ENCODE results near the gene ATAD3B. TPM values are rescaled to one million over a fixed set of nuclear protein-coding genes. Genes with fewer than 3 reads are reported as not detected.

The ATAD3B gene
- polyA plus RNA-seq, 2 of the 4 experiments (the other 2 are of a cell fraction) = 0.21 to 0.99 TPM

GRCh38 chr1:1542766-1543705, 71.5 kb downstream of the ATAD3B start:
- no peak overlapping the region for H3K4me3 ChIP-seq
- H3K4me1 ChIP-seq = no peaks in the 10 kb centered on the region
- DNase-seq (ENCODE audit: low read depth in 1 of 2, low spot score in 1 of 2) = no peak
- 91% methylated on average over 27 of the region's 45 CpGs for WGBS (ENCODE audit: missing lambda C conversion rate)
- H3K27ac ChIP-seq = no peak overlapping the region
- ChIA-PET CTCF (interaction anchor here (1.1 to 2.0 kb wide), 2 partner anchors 8 to 14 kb away, joined by 3 to 10 read pairs; no protein-coding TSS in a partner anchor), POLR2A (no interaction called here)
- no peaks in the 10 kb centered on the region for H3K9me3 ChIP-seq
- TF ChIP-seq PBX3 (IDR thresholded peaks at IDR 0.05) (no peak), POLR2AphosphoS2 (conservative IDR thresholded peaks at IDR 0.05; ENCODE audit: low read length) (no peak), NFE2L2 (conservative IDR thresholded peaks at IDR 0.05; ENCODE audit: low read length) (no peak), CBX8 (IDR thresholded peaks at IDR 0.05) (no peak), REST (IDR thresholded peaks at IDR 0.05) (no peak), POLR2A (IDR thresholded peaks at IDR 0.05; ENCODE audit: low read length) (no peak), HEYL (CRISPR knock-in tag; IDR thresholded peaks at IDR 0.05) (no peak), GATA3 (IDR thresholded peaks at IDR 0.05; ENCODE audit: borderline replicate concordance) (no peak)
- TF ChIP-seq, protein P1, sequence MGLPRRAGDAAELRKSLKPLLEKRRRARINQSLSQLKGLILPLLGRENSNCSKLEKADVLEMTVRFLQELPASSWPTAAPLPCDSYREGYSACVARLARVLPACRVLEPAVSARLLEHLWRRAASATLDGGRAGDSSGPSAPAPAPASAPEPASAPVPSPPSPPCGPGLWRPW (IDR thresholded peaks at IDR 0.05) = no peak
- H3K4me2 ChIP-seq = no peak overlapping the region
- ATAC-seq = no peak
- no peak for FAIRE-seq

DNA sequence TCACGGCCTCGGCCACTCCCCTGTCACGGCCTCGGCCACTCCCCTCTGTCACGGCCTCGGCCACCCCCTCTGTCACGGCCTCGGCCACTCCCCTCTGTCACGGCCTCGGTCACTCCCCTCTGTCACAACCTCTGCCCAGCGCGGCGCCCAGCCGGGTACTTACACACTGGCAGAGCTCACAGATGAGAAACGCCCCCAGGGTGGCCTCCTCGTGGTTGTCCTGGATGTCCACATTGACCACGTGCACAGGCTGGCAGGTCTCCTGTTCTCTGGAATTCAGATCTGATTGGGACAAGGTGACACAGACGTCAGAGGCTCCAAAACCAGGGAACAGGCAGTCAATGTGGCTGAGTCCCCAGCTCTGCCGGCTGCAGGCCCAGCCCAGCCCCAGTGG, 72.1 kb downstream of the ATAD3B start:
- 85% methylated on average over 4 of the region's 19 CpGs for WGBS (ENCODE audit: missing lambda C conversion rate)

DNA sequence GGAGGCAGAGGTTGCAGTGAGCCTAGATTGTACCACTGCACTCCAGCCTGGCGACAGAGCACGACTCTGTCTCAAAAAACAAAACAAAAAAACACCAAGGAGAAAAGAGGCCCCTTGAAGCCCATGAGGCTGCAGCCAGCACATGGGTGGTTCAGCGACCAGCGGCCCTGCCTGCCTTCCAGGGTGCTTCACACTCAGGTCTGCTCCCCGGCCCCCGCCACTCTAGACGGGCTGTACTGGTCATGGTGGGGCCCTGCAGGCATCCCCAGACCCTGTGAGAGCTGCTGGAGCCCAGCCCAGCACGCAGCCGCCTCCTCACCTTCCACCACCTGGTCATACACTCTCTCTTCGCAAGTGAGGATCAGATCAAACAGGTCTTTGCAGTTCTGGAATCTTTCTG, 73.0 kb downstream of the ATAD3B start:
- no peaks in the 10 kb centered on the region for H3K9me3 ChIP-seq
- H3K4me1 ChIP-seq = no peaks in the 10 kb centered on the region
- WGBS (ENCODE audit: missing lambda C conversion rate) = 95% methylated on average over 10 of the region's 10 CpGs
- ATAC-seq (no peak), FAIRE-seq (no peak), DNase-seq (ENCODE audit: low read depth in 1 of 2, low spot score in 1 of 2) (no peak)
- H3K4me2 ChIP-seq = no peak overlapping the region
- H3K27ac ChIP-seq = no peak overlapping the region
- no peak for TF ChIP-seq HEYL (CRISPR knock-in tag; IDR thresholded peaks at IDR 0.05)
- ChIA-PET POLR2A (no interaction called here), CTCF (interaction anchor here (0.8 kb wide), 1 partner anchor 10 kb away, joined by 3 read pairs; no protein-coding TSS in a partner anchor)
- H3K4me3 ChIP-seq = no peak overlapping the region

More for the DNA sequence above, 72.1 kb downstream of the ATAD3B start:
- CTCF ChIA-PET = no interaction called here
- Histone ChIP-seq H3K9me3 (no peaks in the 10 kb centered on the region), H3K4me3 (no peak overlapping the region), H3K4me1 (no peaks in the 10 kb centered on the region), H3K27ac (no peak overlapping the region), H3K4me2 (no peak overlapping the region)
- POLR2A ChIA-PET = no interaction called here
- ATAC-seq = no peak
- DNase-seq (ENCODE audit: low read depth in 1 of 2, low spot score in 1 of 2) = no peak
- TF ChIP-seq ZC3H11A (IDR thresholded peaks at IDR 0.05) (no peak), CHD4 (IDR thresholded peaks at IDR 0.05; ENCODE audit: borderline replicate concordance) (no peak), MYC (IDR thresholded peaks at IDR 0.05; ENCODE audit: borderline replicate concordance, low read length) (no peak)
- FAIRE-seq = no peak

Other genes starting within 250 kb of the ATAD3B start
- 38.7 and 58.3 TPM in 2 replicates for gene SDF4, start 239.8 kb upstream of the ATAD3B start, polyA plus RNA-seq (2011; rRNA removed)
- gene SDF4, start 239.8 kb upstream of the ATAD3B start, polyA plus RNA-seq (2017; fragmentation: RNase III; extraction: RNeasy Plus Mini Kit Qiagen cat#74134 plus additional on column Dnase treatment) = 94.8 to 103 TPM (median 97.4 TPM) in 3 replicates
- 9.2 and 12.5 TPM in 2 replicates for gene B3GALT6, start 239.5 kb upstream of the ATAD3B start, polyA plus RNA-seq (2011; rRNA removed)
- 11.5 to 12.9 TPM (median 12.1 TPM) in 3 replicates for gene B3GALT6, start 239.5 kb upstream of the ATAD3B start, polyA plus RNA-seq (2017; fragmentation: RNase III; extraction: RNeasy Plus Mini Kit Qiagen cat#74134 plus additional on column Dnase treatment)
- 0.46 and 0.47 TPM in 2 replicates for gene C1QTNF12, start 225.0 kb upstream of the ATAD3B start, polyA plus RNA-seq (2011; rRNA removed)
- gene C1QTNF12, start 225.0 kb upstream of the ATAD3B start, polyA plus RNA-seq (2017; fragmentation: RNase III; extraction: RNeasy Plus Mini Kit Qiagen cat#74134 plus additional on column Dnase treatment) = 0.76 to 0.98 TPM (median 0.83 TPM) in 3 replicates
- gene UBE2J2, start 197.9 kb upstream of the ATAD3B start, polyA plus RNA-seq (2011; rRNA removed) = 18.0 and 21.2 TPM in 2 replicates
- 35.2 to 38.0 TPM (median 36.2 TPM) in 3 replicates for gene UBE2J2, start 197.9 kb upstream of the ATAD3B start, polyA plus RNA-seq (2017; fragmentation: RNase III; extraction: RNeasy Plus Mini Kit Qiagen cat#74134 plus additional on column Dnase treatment)
- gene SCNN1D, start 191.3 kb upstream of the ATAD3B start, polyA plus RNA-seq (2011; rRNA removed) = 0.52 and 0.80 TPM in 2 replicates
- gene SCNN1D, start 191.3 kb upstream of the ATAD3B start, polyA plus RNA-seq (2017; fragmentation: RNase III; extraction: RNeasy Plus Mini Kit Qiagen cat#74134 plus additional on column Dnase treatment) = 1.7 to 3.5 TPM (median 1.8 TPM) in 3 replicates
- gene ACAP3, start 163.8 kb upstream of the ATAD3B start, polyA plus RNA-seq (2011; rRNA removed) = 6.6 and 7.5 TPM in 2 replicates
- gene ACAP3, start 163.8 kb upstream of the ATAD3B start, polyA plus RNA-seq (2017; fragmentation: RNase III; extraction: RNeasy Plus Mini Kit Qiagen cat#74134 plus additional on column Dnase treatment) = 19.7 to 24.2 TPM (median 24.2 TPM) in 3 replicates
- gene PUSL1, start 163.2 kb upstream of the ATAD3B start, polyA plus RNA-seq (2011; rRNA removed) = 6.2 and 7.4 TPM in 2 replicates
- 14.1 to 15.0 TPM (median 14.6 TPM) in 3 replicates for gene PUSL1, start 163.2 kb upstream of the ATAD3B start, polyA plus RNA-seq (2017; fragmentation: RNase III; extraction: RNeasy Plus Mini Kit Qiagen cat#74134 plus additional on column Dnase treatment)
- gene INTS11, start 147.1 kb upstream of the ATAD3B start, polyA plus RNA-seq (2011; rRNA removed) = 41.9 and 44.3 TPM in 2 replicates
- gene INTS11, start 147.1 kb upstream of the ATAD3B start, polyA plus RNA-seq (2017; fragmentation: RNase III; extraction: RNeasy Plus Mini Kit Qiagen cat#74134 plus additional on column Dnase treatment) = 62.9 to 71.2 TPM (median 62.9 TPM) in 3 replicates
- gene CPTP, start 147.0 kb upstream of the ATAD3B start, polyA plus RNA-seq (2011; rRNA removed) = 3.9 and 4.3 TPM in 2 replicates
- 10.2 to 11.9 TPM (median 10.7 TPM) in 3 replicates for gene CPTP, start 147.0 kb upstream of the ATAD3B start, polyA plus RNA-seq (2017; fragmentation: RNase III; extraction: RNeasy Plus Mini Kit Qiagen cat#74134 plus additional on column Dnase treatment)
- gene TAS1R3, start 140.5 kb upstream of the ATAD3B start, polyA plus RNA-seq (2011; rRNA removed) = 0.05 and 0.07 TPM in 2 replicates
- 0.14 to 0.24 TPM (median 0.15 TPM) in 3 replicates for gene TAS1R3, start 140.5 kb upstream of the ATAD3B start, polyA plus RNA-seq (2017; fragmentation: RNase III; extraction: RNeasy Plus Mini Kit Qiagen cat#74134 plus additional on column Dnase treatment)
- gene DVL1, start 122.3 kb upstream of the ATAD3B start, polyA plus RNA-seq (2011; rRNA removed) = 11.3 and 12.1 TPM in 2 replicates
- 42.7 to 48.3 TPM (median 43.9 TPM) in 3 replicates for gene DVL1, start 122.3 kb upstream of the ATAD3B start, polyA plus RNA-seq (2017; fragmentation: RNase III; extraction: RNeasy Plus Mini Kit Qiagen cat#74134 plus additional on column Dnase treatment)
- gene MXRA8, start 113.2 kb upstream of the ATAD3B start, polyA plus RNA-seq (2011; rRNA removed) = 0.07 and 0.12 TPM in 2 replicates
- 0.09 to 0.22 TPM (median 0.13 TPM) in 3 replicates for gene MXRA8, start 113.2 kb upstream of the ATAD3B start, polyA plus RNA-seq (2017; fragmentation: RNase III; extraction: RNeasy Plus Mini Kit Qiagen cat#74134 plus additional on column Dnase treatment)
- gene AURKAIP1, start 96.6 kb upstream of the ATAD3B start, polyA plus RNA-seq (2011; rRNA removed) = 49.8 and 62.0 TPM in 2 replicates
- gene AURKAIP1, start 96.6 kb upstream of the ATAD3B start, polyA plus RNA-seq (2017; fragmentation: RNase III; extraction: RNeasy Plus Mini Kit Qiagen cat#74134 plus additional on column Dnase treatment) = 97.2 to 102 TPM (median 97.9 TPM) in 3 replicates
- gene CCNL2, start 72.4 kb upstream of the ATAD3B start, polyA plus RNA-seq (2011; rRNA removed) = 111 TPM in 2 replicates
- 80.3 to 93.3 TPM (median 85.5 TPM) in 3 replicates for gene CCNL2, start 72.4 kb upstream of the ATAD3B start, polyA plus RNA-seq (2017; fragmentation: RNase III; extraction: RNeasy Plus Mini Kit Qiagen cat#74134 plus additional on column Dnase treatment)
- 146 and 163 TPM in 2 replicates for gene MRPL20, start 64.5 kb upstream of the ATAD3B start, polyA plus RNA-seq (2011; rRNA removed)
- 151 to 164 TPM (median 158 TPM) in 3 replicates for gene MRPL20, start 64.5 kb upstream of the ATAD3B start, polyA plus RNA-seq (2017; fragmentation: RNase III; extraction: RNeasy Plus Mini Kit Qiagen cat#74134 plus additional on column Dnase treatment)
- gene ANKRD65, start 50.5 kb upstream of the ATAD3B start, polyA plus RNA-seq (2011; rRNA removed) = not detected in 2 replicates
- gene ANKRD65, start 50.5 kb upstream of the ATAD3B start, polyA plus RNA-seq (2017; fragmentation: RNase III; extraction: RNeasy Plus Mini Kit Qiagen cat#74134 plus additional on column Dnase treatment) = 0.05 TPM in 1 of 3 replicates, not detected in the others
- 3.7 and 4.0 TPM in 2 replicates for gene VWA1, start 36.1 kb upstream of the ATAD3B start, polyA plus RNA-seq (2011; rRNA removed)
- 4.2 to 5.3 TPM (median 4.8 TPM) in 3 replicates for gene VWA1, start 36.1 kb upstream of the ATAD3B start, polyA plus RNA-seq (2017; fragmentation: RNase III; extraction: RNeasy Plus Mini Kit Qiagen cat#74134 plus additional on column Dnase treatment)
- not detected in 2 replicates for gene ATAD3C, start 22.1 kb upstream of the ATAD3B start, polyA plus RNA-seq (2011; rRNA removed)
- gene ATAD3C, start 22.1 kb upstream of the ATAD3B start, polyA plus RNA-seq (2017; fragmentation: RNase III; extraction: RNeasy Plus Mini Kit Qiagen cat#74134 plus additional on column Dnase treatment) = not detected in 3 replicates
- 6.6 and 10.9 TPM in 2 replicates for gene ATAD3A, start 40.4 kb downstream of the ATAD3B start, polyA plus RNA-seq (2011; rRNA removed)
- 25.1 to 29.1 TPM (median 27.2 TPM) in 3 replicates for gene ATAD3A, start 40.4 kb downstream of the ATAD3B start, polyA plus RNA-seq (2017; fragmentation: RNase III; extraction: RNeasy Plus Mini Kit Qiagen cat#74134 plus additional on column Dnase treatment)
- 0.13 and 0.14 TPM in 2 replicates for gene TMEM240, start 68.9 kb downstream of the ATAD3B start, polyA plus RNA-seq (2011; rRNA removed)
- gene TMEM240, start 68.9 kb downstream of the ATAD3B start, polyA plus RNA-seq (2017; fragmentation: RNase III; extraction: RNeasy Plus Mini Kit Qiagen cat#74134 plus additional on column Dnase treatment) = 0.55 to 1.1 TPM (median 1.1 TPM) in 3 replicates
- gene SSU72, start 103.1 kb downstream of the ATAD3B start, polyA plus RNA-seq (2011; rRNA removed) = 80.4 and 101 TPM in 2 replicates
- gene SSU72, start 103.1 kb downstream of the ATAD3B start, polyA plus RNA-seq (2017; fragmentation: RNase III; extraction: RNeasy Plus Mini Kit Qiagen cat#74134 plus additional on column Dnase treatment) = 75.1 to 78.3 TPM (median 75.3 TPM) in 3 replicates
- 0.56 and 0.77 TPM in 2 replicates for gene FNDC10, start 128.4 kb downstream of the ATAD3B start, polyA plus RNA-seq (2011; rRNA removed)
- 2.7 to 4.2 TPM (median 4.0 TPM) in 3 replicates for gene FNDC10, start 128.4 kb downstream of the ATAD3B start, polyA plus RNA-seq (2017; fragmentation: RNase III; extraction: RNeasy Plus Mini Kit Qiagen cat#74134 plus additional on column Dnase treatment)
- 4.9 and 5.1 TPM in 2 replicates for gene MIB2, start 143.7 kb downstream of the ATAD3B start, polyA plus RNA-seq (2011; rRNA removed)
- 15.7 to 21.9 TPM (median 20.0 TPM) in 3 replicates for gene MIB2, start 143.7 kb downstream of the ATAD3B start, polyA plus RNA-seq (2017; fragmentation: RNase III; extraction: RNeasy Plus Mini Kit Qiagen cat#74134 plus additional on column Dnase treatment)
- gene MMP23B, start 160.4 kb downstream of the ATAD3B start, polyA plus RNA-seq (2011; rRNA removed) = not detected in 2 replicates
- 0.66 to 1.0 TPM (median 0.84 TPM) in 3 replicates for gene MMP23B, start 160.4 kb downstream of the ATAD3B start, polyA plus RNA-seq (2017; fragmentation: RNase III; extraction: RNeasy Plus Mini Kit Qiagen cat#74134 plus additional on column Dnase treatment)
- 7.6 and 11.3 TPM in 2 replicates for gene CDK11B, start 187.2 kb downstream of the ATAD3B start, polyA plus RNA-seq (2011; rRNA removed)
- 33.8 to 35.0 TPM (median 33.8 TPM) in 3 replicates for gene CDK11B, start 187.2 kb downstream of the ATAD3B start, polyA plus RNA-seq (2017; fragmentation: RNase III; extraction: RNeasy Plus Mini Kit Qiagen cat#74134 plus additional on column Dnase treatment)
- 10.8 and 16.6 TPM in 2 replicates for gene SLC35E2B, start 221.0 kb downstream of the ATAD3B start, polyA plus RNA-seq (2011; rRNA removed)
- 10.8 to 13.9 TPM (median 13.6 TPM) in 3 replicates for gene SLC35E2B, start 221.0 kb downstream of the ATAD3B start, polyA plus RNA-seq (2017; fragmentation: RNase III; extraction: RNeasy Plus Mini Kit Qiagen cat#74134 plus additional on column Dnase treatment)